ENCODE results near the gene ZNF225.

Gene ZNF225

DNA sequence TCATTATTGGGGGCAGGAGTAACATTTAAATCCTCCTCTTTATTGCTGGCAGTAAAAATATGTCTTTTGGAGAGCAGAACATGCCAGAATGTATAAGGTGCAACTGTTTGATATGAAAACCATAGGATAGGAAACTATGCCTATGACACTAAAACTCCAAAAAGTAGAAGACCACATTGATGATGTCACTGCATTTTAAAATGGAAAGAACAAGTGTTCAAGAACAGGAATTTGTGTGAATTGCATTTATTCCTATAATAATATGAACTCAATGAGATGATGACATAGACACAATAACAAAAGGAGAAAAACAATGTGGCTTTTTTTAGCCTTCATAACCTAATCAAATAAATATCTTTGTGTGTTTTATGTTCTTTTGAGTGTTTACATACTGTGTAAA lies 3.7 kb upstream of the ZNF225 start:
- no peak for TF ChIP-seq EZH2 (IDR thresholded peaks at IDR 0.05; ENCODE audit: borderline replicate concordance, low read depth, low read length, severe bottlenecking)
- TF ChIP-seq, protein P1, sequence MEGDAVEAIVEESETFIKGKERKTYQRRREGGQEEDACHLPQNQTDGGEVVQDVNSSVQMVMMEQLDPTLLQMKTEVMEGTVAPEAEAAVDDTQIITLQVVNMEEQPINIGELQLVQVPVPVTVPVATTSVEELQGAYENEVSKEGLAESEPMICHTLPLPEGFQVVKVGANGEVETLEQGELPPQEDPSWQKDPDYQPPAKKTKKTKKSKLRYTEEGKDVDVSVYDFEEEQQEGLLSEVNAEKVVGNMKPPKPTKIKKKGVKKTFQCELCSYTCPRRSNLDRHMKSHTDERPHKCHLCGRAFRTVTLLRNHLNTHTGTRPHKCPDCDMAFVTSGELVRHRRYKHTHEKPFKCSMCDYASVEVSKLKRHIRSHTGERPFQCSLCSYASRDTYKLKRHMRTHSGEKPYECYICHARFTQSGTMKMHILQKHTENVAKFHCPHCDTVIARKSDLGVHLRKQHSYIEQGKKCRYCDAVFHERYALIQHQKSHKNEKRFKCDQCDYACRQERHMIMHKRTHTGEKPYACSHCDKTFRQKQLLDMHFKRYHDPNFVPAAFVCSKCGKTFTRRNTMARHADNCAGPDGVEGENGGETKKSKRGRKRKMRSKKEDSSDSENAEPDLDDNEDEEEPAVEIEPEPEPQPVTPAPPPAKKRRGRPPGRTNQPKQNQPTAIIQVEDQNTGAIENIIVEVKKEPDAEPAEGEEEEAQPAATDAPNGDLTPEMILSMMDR (IDR thresholded peaks at IDR 0.05; ENCODE audit: borderline replicate concordance, extremely low read depth, low read length, poor library complexity, severe bottlenecking) = no peak
- H3K36me3 ChIP-seq (ENCODE audit: insufficient read depth, low read length) = peaks cover 42% of the 10 kb centered on the region
- H3K27me3 ChIP-seq (ENCODE audit: insufficient read depth, low read length, poor library complexity) = no peaks in the 10 kb centered on the region
- H3K9me3 ChIP-seq (ENCODE audit: insufficient read depth, low read length, severe bottlenecking) = peaks cover 21% of the 10 kb centered on the region
- H3K4me2 ChIP-seq (ENCODE audit: insufficient read depth, low read length) = no peak overlapping the region
- no peak overlapping the region for H2AFZ ChIP-seq (ENCODE audit: low read depth, low read length)
- peaks cover 12% of the 10 kb centered on the region for H3K79me2 ChIP-seq (ENCODE audit: insufficient read depth, low read length)
- H3K9ac ChIP-seq (ENCODE audit: low read depth, low read length) = no peak overlapping the region
- H3K27ac ChIP-seq (ENCODE audit: low read length) = no peak overlapping the region
- DNase-seq = no peak
- ATAC-seq (ENCODE audit: insufficient read depth, low read depth) = no peak
- peaks cover 22% of the 10 kb centered on the region for H3K4me1 ChIP-seq (ENCODE audit: insufficient read depth, low read length)
- H3K4me3 ChIP-seq (ENCODE audit: low read depth in 1 of 2, low read length in 2 of 2) = no peak overlapping the region
- no peaks in the 10 kb centered on the region for H4K20me1 ChIP-seq (ENCODE audit: insufficient read depth, low read length)

DNA sequence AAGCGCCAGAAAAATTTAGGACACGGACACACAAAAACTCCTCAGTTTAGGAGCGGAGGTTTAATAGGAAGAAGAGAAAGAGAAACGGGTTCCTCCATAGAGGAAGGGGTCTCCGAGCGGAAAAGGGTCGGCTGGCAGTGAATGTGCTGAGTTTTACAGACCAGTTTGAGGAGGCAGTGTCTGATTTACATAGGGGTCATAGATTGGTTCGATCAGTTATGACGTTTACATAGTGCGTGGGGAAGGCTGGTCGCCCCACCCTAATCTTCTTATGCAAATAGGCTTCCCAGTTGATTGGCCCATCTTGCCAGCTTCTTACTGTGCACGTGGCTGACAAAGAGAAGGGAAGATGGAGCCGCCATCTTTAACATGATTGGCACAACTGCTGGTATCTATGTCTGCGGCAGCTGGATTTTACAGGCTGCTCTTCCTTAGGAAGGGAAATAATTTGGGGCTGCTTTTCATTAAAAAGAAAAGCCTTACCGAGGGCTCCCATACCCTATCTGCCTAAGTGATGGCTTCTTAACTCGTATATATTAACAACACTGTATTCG lies 1.2 kb upstream of the ZNF225 start:
- H3K9me3 ChIP-seq (ENCODE audit: insufficient read depth, low read length, severe bottlenecking) = peaks cover 9% of the 10 kb centered on the region
- H3K27ac ChIP-seq (ENCODE audit: low read length) = no peak overlapping the region
- H3K4me1 ChIP-seq (ENCODE audit: insufficient read depth, low read length) = peaks cover 33% of the 10 kb centered on the region
- H3K79me2 ChIP-seq (ENCODE audit: insufficient read depth, low read length) = peaks cover 17% of the 10 kb centered on the region
- no peak for DNase-seq
- H2AFZ ChIP-seq (ENCODE audit: low read depth, low read length) = no peak overlapping the region
- TF ChIP-seq, protein P1 (IDR thresholded peaks at IDR 0.05; ENCODE audit: borderline replicate concordance, extremely low read depth, low read length, poor library complexity, severe bottlenecking) = no peak
- no peak for TF ChIP-seq EZH2 (IDR thresholded peaks at IDR 0.05; ENCODE audit: borderline replicate concordance, low read depth, low read length, severe bottlenecking)
- peaks cover 33% of the 10 kb centered on the region for H3K36me3 ChIP-seq (ENCODE audit: insufficient read depth, low read length)
- H3K27me3 ChIP-seq (ENCODE audit: insufficient read depth, low read length, poor library complexity) = no peaks in the 10 kb centered on the region
- H3K4me2 ChIP-seq (ENCODE audit: insufficient read depth, low read length) = peak overlapping the region; percentile 90
- no peak overlapping the region for H3K9ac ChIP-seq (ENCODE audit: low read depth, low read length)
- peak overlapping the region; percentile 91 to 95; a peak in 3 of 4 replicates for H3K4me3 ChIP-seq (ENCODE audit: low read depth in 1 of 2, low read length in 2 of 2)
- no peak for ATAC-seq (ENCODE audit: insufficient read depth, low read depth)
- no peaks in the 10 kb centered on the region for H4K20me1 ChIP-seq (ENCODE audit: insufficient read depth, low read length)

DNA sequence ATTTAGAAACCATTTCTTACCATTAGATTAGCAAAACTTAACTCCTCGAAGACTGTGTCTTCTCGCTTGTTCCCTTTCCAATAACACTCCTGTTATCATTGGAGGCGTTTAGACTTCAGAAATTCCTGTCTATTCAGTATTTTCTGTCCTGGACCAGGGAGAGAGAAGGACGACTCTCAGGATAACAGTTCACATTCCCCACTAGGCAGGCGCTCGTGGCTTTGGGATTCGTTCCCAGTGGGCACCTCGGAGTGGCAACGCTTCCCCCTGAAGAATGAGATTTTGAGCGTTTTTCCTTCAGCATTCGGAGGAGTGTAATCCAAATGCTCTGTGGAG lies 429 bp upstream of the ZNF225 start:
- peak overlapping the region; percentile 90 for H3K4me2 ChIP-seq (ENCODE audit: insufficient read depth, low read length)
- H2AFZ ChIP-seq (ENCODE audit: low read depth, low read length) = peak overlapping the region; percentile 99
- no peak for DNase-seq
- peaks cover 30% of the 10 kb centered on the region for H3K36me3 ChIP-seq (ENCODE audit: insufficient read depth, low read length)
- peak overlapping the region; percentile 78 for H3K27ac ChIP-seq (ENCODE audit: low read length)
- peaks cover 17% of the 10 kb centered on the region for H3K79me2 ChIP-seq (ENCODE audit: insufficient read depth, low read length)
- no peaks in the 10 kb centered on the region for H3K27me3 ChIP-seq (ENCODE audit: insufficient read depth, low read length, poor library complexity)
- H4K20me1 ChIP-seq (ENCODE audit: insufficient read depth, low read length) = no peaks in the 10 kb centered on the region
- peaks cover 33% of the 10 kb centered on the region for H3K4me1 ChIP-seq (ENCODE audit: insufficient read depth, low read length)
- peak overlapping the region; percentile 63 for H3K9ac ChIP-seq (ENCODE audit: low read depth, low read length)
- H3K9me3 ChIP-seq (ENCODE audit: insufficient read depth, low read length, severe bottlenecking) = peaks cover 2% of the 10 kb centered on the region
- TF ChIP-seq, protein P1 (IDR thresholded peaks at IDR 0.05; ENCODE audit: borderline replicate concordance, extremely low read depth, low read length, poor library complexity, severe bottlenecking) = no peak
- TF ChIP-seq EZH2 (IDR thresholded peaks at IDR 0.05; ENCODE audit: borderline replicate concordance, low read depth, low read length, severe bottlenecking) = no peak
- H3K4me3 ChIP-seq (ENCODE audit: low read depth in 1 of 2, low read length in 2 of 2) = peak overlapping the region; percentile 91 to 95
- ATAC-seq (ENCODE audit: insufficient read depth, low read depth) = no peak
